Gastroesophageal sphincter (tissue), 3 donors: ENCODE measurements around the gene MYBBP1A.

Source experiments
- CTCF ChIP-seq, 4 experiments: fragments of 200-600 bp in 2 of 4; fragments of 450-650 bp in 2 of 4; sonication (generic) in 1 of 4; IDR thresholded peaks; one replicate each; pipeline ENCODE4 v1.5.1; 2017 to 2019; ENCODE audit warnings: antibody characterized with exemption in 4 of 4, mild to moderate bottlenecking in 2 of 4, moderate library complexity in 2 of 4
- EP300 ChIP-seq: sonication (generic); formaldehyde crosslinking; IDR thresholded peaks from one replicate; pipeline ENCODE4 v1.6.1; 2017; ENCODE audit warnings: antibody characterized with exemption, mild to moderate bottlenecking
- POLR2AphosphoS5 ChIP-seq: sonication (generic); formaldehyde crosslinking; IDR thresholded peaks from one replicate; pipeline ENCODE4 v1.6.1; 2017; ENCODE audit warnings: antibody characterized with exemption

DNA sequence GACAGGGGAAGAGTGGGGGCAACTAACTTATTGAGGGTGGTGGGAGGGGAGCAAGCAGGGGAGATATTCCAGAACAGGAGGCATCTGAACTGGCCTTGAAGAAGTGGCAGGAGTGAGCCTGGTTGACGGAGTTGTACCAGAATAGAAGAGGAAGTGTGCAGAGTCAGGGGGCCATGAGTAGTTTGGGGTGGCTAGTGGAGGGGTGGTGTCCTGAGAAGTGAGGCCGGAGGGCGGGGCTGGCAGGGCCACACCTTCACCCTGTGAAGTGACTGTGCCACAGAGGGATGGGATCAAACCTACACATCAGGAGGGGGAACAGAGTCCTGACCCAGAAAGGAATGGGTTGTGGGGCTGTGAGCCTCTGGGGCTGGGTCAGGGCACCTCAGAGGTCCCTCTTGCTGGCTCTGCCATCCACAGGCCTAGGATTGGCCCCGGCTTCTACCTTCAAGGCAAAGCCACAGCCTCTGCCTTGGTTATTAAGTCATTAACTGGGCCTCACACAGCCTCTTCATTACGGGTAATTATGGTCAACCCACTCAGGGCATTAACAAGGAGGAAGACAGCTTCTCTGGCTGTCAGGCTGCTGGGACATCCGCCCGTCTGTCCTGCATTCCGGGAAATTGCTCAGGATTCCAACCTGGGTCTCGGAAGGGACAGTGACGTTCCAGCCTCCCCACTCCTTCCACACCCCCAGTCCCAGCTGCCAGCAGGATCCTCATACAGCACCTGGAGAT is 43.8 kb downstream of the MYBBP1A start:
- TF ChIP-seq POLR2AphosphoS5 (no peak), CTCF (IDR thresholded peaks at IDR 0.05) (no peak), EP300 (no peak)
